Parathyroid adenoma (tissue), 2 donors: Measurements from ENCODE around the gene TXNL4B.
"Not testable (repeated sequence)": the region's sequence is repeated elsewhere in the genome, so short reads cannot be mapped to it uniquely, and the experiment has no call there.

ENCODE experiments used
- H2AFZ ChIP-seq: fragments of 300-600 bp; sonication (generic); one replicate; pipeline ENCODE4 v1.7.0; 2017; ENCODE audit warnings: antibody characterized with exemption, mild to moderate bottlenecking
- H3K27ac ChIP-seq: fragments of 300-600 bp; sonication (generic); one replicate; pipeline ENCODE4 v1.7.0; 2017
- H3K27me3 ChIP-seq: fragments of 300-600 bp; sonication (generic); one replicate; pipeline ENCODE4 v1.7.0; 2017; ENCODE audit warnings: low read length; ENCODE audit not compliant: control insufficient read depth, insufficient read depth
- H3K36me3 ChIP-seq: fragments of 300-600 bp; sonication (generic); one replicate; pipeline ENCODE4 v1.7.0; 2017; ENCODE audit warnings: low read length; ENCODE audit not compliant: control insufficient read depth, insufficient read depth
- H3K4me1 ChIP-seq: fragments of 300-600 bp; sonication (generic); one replicate; pipeline ENCODE4 v1.7.0; 2017; ENCODE audit warnings: control low read depth
- H3K4me2 ChIP-seq: fragments of 300-600 bp; sonication (generic); one replicate; pipeline ENCODE4 v1.7.0; 2017; ENCODE audit warnings: low read length
- H3K4me3 ChIP-seq: fragments of 300-600 bp; sonication (generic); one replicate; pipeline ENCODE4 v1.7.0; 2017; ENCODE audit warnings: low read depth, low read length
- H3K79me2 ChIP-seq: fragments of 300-600 bp; sonication (generic); one replicate; pipeline ENCODE4 v1.7.0; 2017; ENCODE audit warnings: control low read depth
- H3K9ac ChIP-seq: fragments of 300-600 bp; sonication (generic); one replicate; pipeline ENCODE4 v1.7.0; 2017; ENCODE audit warnings: mild to moderate bottlenecking
- H3K9me3 ChIP-seq: fragments of 300-600 bp; sonication (generic); one replicate; pipeline ENCODE4 v1.7.0; 2017; ENCODE audit warnings: low read length; ENCODE audit not compliant: control insufficient read depth
- CTCF ChIP-seq: fragments of 300-600 bp; sonication (generic); IDR thresholded peaks from one replicate; pipeline ENCODE4 v1.7.0; 2017; ENCODE audit warnings: antibody characterized with exemption, mild to moderate bottlenecking
- donor health status: primary hyperparathyroidism.

The TXNL4B gene

GRCh38 chr16:72084445-72084844 is 9.0 kb downstream of the TXNL4B start:
- H3K27ac ChIP-seq: no peak overlapping the region
- no peaks in the 10 kb centered on the region for H3K36me3 ChIP-seq
- TF ChIP-seq CTCF: no peak
- peaks cover 2% of the 10 kb centered on the region for H3K79me2 ChIP-seq
- no peak overlapping the region for H3K4me3 ChIP-seq
- no peak overlapping the region for H3K9ac ChIP-seq
- no peak overlapping the region for H2AFZ ChIP-seq
- H3K27me3 ChIP-seq: no peaks in the 10 kb centered on the region
- H3K4me2 ChIP-seq: no peak overlapping the region
- H3K9me3 ChIP-seq: no peaks in the 10 kb centered on the region
- no peaks in the 10 kb centered on the region for H3K4me1 ChIP-seq

- Histone ChIP-seq H2AFZ (no peak overlapping the region), H3K9ac (no peak overlapping the region), H3K36me3 (no peaks in the 10 kb centered on the region), H3K4me3 (no peak overlapping the region), H3K4me1 (no peaks in the 10 kb centered on the region), H3K9me3 (no peaks in the 10 kb centered on the region), H3K27ac (no peak overlapping the region), H3K27me3 (no peaks in the 10 kb centered on the region), H3K79me2 (peaks cover 2% of the 10 kb centered on the region), H3K4me2 (no peak overlapping the region)
- no peak for TF ChIP-seq CTCF
Observed at GRCh38 chr16:72083778-72084404, 9.5 kb downstream of the TXNL4B start.

GRCh38 chr16:72076991-72077706 is 16.3 kb downstream of the TXNL4B start:
- H3K36me3 ChIP-seq: not testable (repeated sequence)

GRCh38 chr16:72075067-72075466 is 18.4 kb downstream of the TXNL4B start:
- not testable (repeated sequence) for H3K4me3 ChIP-seq, H3K36me3 ChIP-seq, H3K27me3 ChIP-seq

More at GRCh38 chr16:72076991-72077706, 16.3 kb downstream of the TXNL4B start:
- not testable (repeated sequence) for H2AFZ ChIP-seq, H3K9ac ChIP-seq, H3K4me1 ChIP-seq, H3K79me2 ChIP-seq, H3K4me3 ChIP-seq, H3K9me3 ChIP-seq, H3K27me3 ChIP-seq, H3K27ac ChIP-seq, H3K4me2 ChIP-seq

GRCh38 chr16:72073560-72074230 is 19.7 kb downstream of the TXNL4B start:
- no peak overlapping the region for H3K9ac ChIP-seq
- no peak overlapping the region for H3K4me3 ChIP-seq

More at GRCh38 chr16:72075067-72075466, 18.4 kb downstream of the TXNL4B start:
- H3K79me2 ChIP-seq, H3K9me3 ChIP-seq, H3K4me1 ChIP-seq, H3K4me2 ChIP-seq, H2AFZ ChIP-seq, H3K9ac ChIP-seq, H3K27ac ChIP-seq: not testable (repeated sequence)

More at GRCh38 chr16:72073560-72074230, 19.7 kb downstream of the TXNL4B start:
- Histone ChIP-seq H3K27ac (no peak overlapping the region), H3K79me2 (no peaks in the 10 kb centered on the region), H2AFZ (no peak overlapping the region), H3K27me3 (no peaks in the 10 kb centered on the region), H3K4me1 (no peaks in the 10 kb centered on the region), H3K9me3 (no peaks in the 10 kb centered on the region), H3K4me2 (no peak overlapping the region), H3K36me3 (no peaks in the 10 kb centered on the region)
- TF ChIP-seq CTCF: no peak
